Omental fat pad (tissue), 4 donors: ENCODE results near the gene TFAP2B. TPM values are rescaled to one million over a fixed set of nuclear protein-coding genes. Genes with fewer than 3 reads are reported as not detected.

Experiments used
- ATAC-seq: fragments of 150-250 bp; one replicate; pipeline ENCODE4 v1.9.1; 2016; ENCODE audit warnings: mild to moderate bottlenecking, moderate library complexity; ENCODE audit not compliant: low FRiP score
- DNase-seq: peaks from one replicate; pipeline ENCODE4 v3.0.0-alpha.2; 2019; ENCODE audit warnings: low spot score
- CTCF ChIP-seq, 3 donors: fragments of 450-650 bp; IDR thresholded peaks; one replicate each; pipeline ENCODE4 v1.5.1; 2016 to 2017; ENCODE audit warnings: antibody characterized with exemption in 3 of 3, mild to moderate bottlenecking in 3 of 3, moderate library complexity in 2 of 3
- total RNA-seq, 4 donors: library from RNA; depleted of rRNA; stranded (reverse); fragments of >200 nt; gene quantifications; one replicate each; pipeline ENCODE4 v1.1.0, GENCODE V29; 2016

The TFAP2B gene
- total RNA-seq, 4 donors from 2014 or later, result not detected

GRCh38 chr6:50861692-50862091 lies 43.0 kb downstream of the TFAP2B start:
- no peak for TF ChIP-seq CTCF (IDR thresholded peaks at IDR 0.05)
- DNase-seq (no peak), ATAC-seq (no peak)

GRCh38 chr6:50862176-50862575 lies 43.5 kb downstream of the TFAP2B start:
- no peak for TF ChIP-seq CTCF (IDR thresholded peaks at IDR 0.05)
- DNase-seq, result no peak
- no peak for ATAC-seq

- TF ChIP-seq CTCF (IDR thresholded peaks at IDR 0.05), result no peak
- ATAC-seq (no peak), DNase-seq (no peak)
Observed at GRCh38 chr6:50864601-50865000, 45.9 kb downstream of the TFAP2B start.

- ATAC-seq (no peak), DNase-seq (no peak)
- no peak for TF ChIP-seq CTCF (IDR thresholded peaks at IDR 0.05)
Observed at GRCh38 chr6:50868466-50868865, 49.8 kb downstream of the TFAP2B start.

- DNase-seq (no peak), ATAC-seq (no peak)
- no peak for TF ChIP-seq CTCF (IDR thresholded peaks at IDR 0.05)
Observed at GRCh38 chr6:50873167-50873566, 54.5 kb downstream of the TFAP2B start.

- no peak for DNase-seq
- ATAC-seq, result no peak
- no peak for TF ChIP-seq CTCF (IDR thresholded peaks at IDR 0.05)
Observed at GRCh38 chr6:50884364-50884763, 65.7 kb downstream of the TFAP2B start.

- ATAC-seq (no peak), DNase-seq (no peak)
- TF ChIP-seq CTCF (IDR thresholded peaks at IDR 0.05), result no peak
Observed at GRCh38 chr6:50887112-50887511, 68.4 kb downstream of the TFAP2B start.
